ENCODE results near the gene KMO. TPM values are rescaled to one million over a fixed set of nuclear protein-coding genes. Genes with fewer than 3 reads are reported as not detected.
A peak's percentile ranks its signal among the peaks of the same experiment; 100 is the strongest.

KMO gene
- total RNA-seq, 2 donors from 2014 or later: 0.63 to 0.81 TPM

GRCh38 chr1:241610056-241610815 lies 78.1 kb downstream of the KMO start:
- ATAC-seq (ENCODE audit: insufficient number of reproducible peaks, low FRiP score, low read depth): no peak
- H3K4me1 ChIP-seq (ENCODE audit: control insufficient read depth in 1 of 2, low read depth in 2 of 2): no peaks in the 10 kb centered on the region
- H3K4me3 ChIP-seq: no peak overlapping the region
- H3K9me3 ChIP-seq: no peaks in the 10 kb centered on the region
- no peak overlapping the region for H3K27ac ChIP-seq
- no peak for TF ChIP-seq CTCF (IDR thresholded peaks at IDR 0.05)
- H3K27me3 ChIP-seq (replicated peaks; ENCODE audit: insufficient read depth): no peaks in the 10 kb centered on the region
- no peak for DNase-seq (ENCODE audit: low spot score)
- H3K36me3 ChIP-seq: no peaks in the 10 kb centered on the region

GRCh38 chr1:241611063-241611462 lies 78.9 kb downstream of the KMO start:
- ATAC-seq (ENCODE audit: insufficient number of reproducible peaks, low FRiP score, low read depth) (peak; percentile 71), DNase-seq (ENCODE audit: low spot score) (no peak)
- TF ChIP-seq CTCF (IDR thresholded peaks at IDR 0.05): peak; percentile 68
- H3K27me3 ChIP-seq (replicated peaks; ENCODE audit: insufficient read depth): no peaks in the 10 kb centered on the region
- H3K4me1 ChIP-seq (ENCODE audit: control insufficient read depth in 1 of 2, low read depth in 2 of 2): no peaks in the 10 kb centered on the region
- no peaks in the 10 kb centered on the region for H3K36me3 ChIP-seq
- no peak overlapping the region for H3K27ac ChIP-seq
- H3K4me3 ChIP-seq: no peak overlapping the region
- no peaks in the 10 kb centered on the region for H3K9me3 ChIP-seq

- ATAC-seq (ENCODE audit: insufficient number of reproducible peaks, low FRiP score, low read depth) (peak; percentile 13), DNase-seq (ENCODE audit: low spot score) (no peak)
- H3K36me3 ChIP-seq: no peaks in the 10 kb centered on the region
- no peak overlapping the region for H3K4me3 ChIP-seq
- H3K9me3 ChIP-seq: no peaks in the 10 kb centered on the region
- TF ChIP-seq CTCF (IDR thresholded peaks at IDR 0.05): no peak
- no peaks in the 10 kb centered on the region for H3K27me3 ChIP-seq (replicated peaks; ENCODE audit: insufficient read depth)
- no peak overlapping the region for H3K27ac ChIP-seq
- no peaks in the 10 kb centered on the region for H3K4me1 ChIP-seq (ENCODE audit: control insufficient read depth in 1 of 2, low read depth in 2 of 2)
Measured at GRCh38 chr1:241611736-241612135, 79.6 kb downstream of the KMO start.

- H3K27ac ChIP-seq: no peak overlapping the region
- no peaks in the 10 kb centered on the region for H3K36me3 ChIP-seq
- ATAC-seq (ENCODE audit: insufficient number of reproducible peaks, low FRiP score, low read depth) (no peak), DNase-seq (ENCODE audit: low spot score) (no peak)
- H3K27me3 ChIP-seq (replicated peaks; ENCODE audit: insufficient read depth): no peaks in the 10 kb centered on the region
- no peaks in the 10 kb centered on the region for H3K4me1 ChIP-seq (ENCODE audit: control insufficient read depth in 1 of 2, low read depth in 2 of 2)
- H3K9me3 ChIP-seq: no peaks in the 10 kb centered on the region
- TF ChIP-seq CTCF (IDR thresholded peaks at IDR 0.05): no peak
- H3K4me3 ChIP-seq: no peak overlapping the region
Measured at GRCh38 chr1:241612533-241613477, 80.6 kb downstream of the KMO start.

GRCh38 chr1:241614144-241614543 lies 82.0 kb downstream of the KMO start:
- no peak overlapping the region for H3K4me3 ChIP-seq
- no peaks in the 10 kb centered on the region for H3K4me1 ChIP-seq (ENCODE audit: control insufficient read depth in 1 of 2, low read depth in 2 of 2)
- no peak for ATAC-seq (ENCODE audit: insufficient number of reproducible peaks, low FRiP score, low read depth)
- DNase-seq (ENCODE audit: low spot score): no peak
- H3K27ac ChIP-seq: no peak overlapping the region
- no peaks in the 10 kb centered on the region for H3K9me3 ChIP-seq
- no peaks in the 10 kb centered on the region for H3K27me3 ChIP-seq (replicated peaks; ENCODE audit: insufficient read depth)
- H3K36me3 ChIP-seq: no peaks in the 10 kb centered on the region
- TF ChIP-seq CTCF (IDR thresholded peaks at IDR 0.05): no peak
